Prostate gland (tissue), 2 donors: Measurements from ENCODE around the gene DRC7. TPM values are rescaled to one million over a fixed set of nuclear protein-coding genes. Genes with fewer than 3 reads are reported as not detected.

Experiments
- DNase-seq: peaks from one replicate; pipeline ENCODE4 v3.0.0-alpha.2; 2019; ENCODE audit warnings: low spot score
- H3K27ac ChIP-seq, 2 donors: fragments of 200-600 bp; sonication (generic); 2 replicates each; pipeline ENCODE4 v1.5.1; 2017 to 2019
- H3K27me3 ChIP-seq: fragments of 200-600 bp; sonication (generic); replicated peaks from 2 replicates; pipeline ENCODE4 v1.5.1; 2019; ENCODE audit not compliant: insufficient read depth
- H3K36me3 ChIP-seq, 2 donors: fragments of 200-600 bp; sonication (generic); 1 replicate in 1 of 2; 2 replicates in 1 of 2; pipeline versions ENCODE4 v1.5.1 to v1.8.1; 2017 to 2019
- H3K4me1 ChIP-seq: fragments of 200-600 bp; sonication (generic); replicated peaks from 2 replicates; pipeline ENCODE4 v1.5.1; 2019
- H3K4me3 ChIP-seq, 2 donors: fragments of 200-600 bp; sonication (generic); 2 replicates each; pipeline ENCODE4 v1.5.1; 2017 to 2019
- H3K9me3 ChIP-seq: fragments of 200-600 bp; sonication (generic); 2 replicates; pipeline ENCODE4 v1.5.1; 2017
- CTCF ChIP-seq, 4 experiments: fragments of 200-600 bp in 2 of 4; fragments of 450-650 bp in 2 of 4; sonication (generic) in 2 of 4; IDR thresholded peaks; 1 replicate in 3 of 4; 2 replicates in 1 of 4; pipeline ENCODE4 v1.5.1; 2016 to 2019; ENCODE audit warnings: antibody characterized with exemption in 4 of 4, mild to moderate bottlenecking in 2 of 4, moderate library complexity in 2 of 4
- POLR2A ChIP-seq: fragments of 450-650 bp; IDR thresholded peaks from one replicate; pipeline ENCODE4 v1.6.1; 2016; ENCODE audit warnings: antibody characterized with exemption, mild to moderate bottlenecking
- POLR2AphosphoS5 ChIP-seq: sonication (generic); formaldehyde crosslinking; IDR thresholded peaks from one replicate; pipeline ENCODE4 v1.6.1; 2017; ENCODE audit warnings: antibody characterized with exemption
- WGBS: methylation state at CpG from one replicate; pipeline ENCODE4 v1.1.5; 2018; 5-methylcytosine and 5-hydroxymethylcytosine counted together
- intact Hi-C: fragments of 100-400 bp; cut with DNase I; formaldehyde crosslinking; loops from one replicate; pipeline ENCODE4 v1.14.2; 2022
- total RNA-seq, 2 donors: library from RNA; depleted of rRNA; stranded (reverse); fragments of >200 nt; gene quantifications; one replicate each; pipeline ENCODE4 v1.1.0, GENCODE V29; 2016

DRC7 gene
- total RNA-seq, 2 donors from 2014 or later = 5.5 TPM; not detected in 1

GRCh38 chr16:57699481-57699880, 4.9 kb downstream of the DRC7 start:
- WGBS = 83% methylated on average over 3 of the region's 3 CpGs
- no peak overlapping the region for H3K27ac ChIP-seq
- no peak for DNase-seq

GRCh38 chr16:57699899-57700298, 5.3 kb downstream of the DRC7 start:
- H3K4me1 ChIP-seq = no peaks in the 10 kb centered on the region
- no peak overlapping the region for H3K4me3 ChIP-seq
- 92% methylated on average over 7 of the region's 7 CpGs for WGBS
- no peaks in the 10 kb centered on the region for H3K27me3 ChIP-seq
- intact Hi-C loops = no loop called here
- no peaks in the 10 kb centered on the region for H3K9me3 ChIP-seq
- no peak for DNase-seq
- H3K36me3 ChIP-seq = no peaks in the 10 kb centered on the region
- no peak overlapping the region for H3K27ac ChIP-seq
- no peak for TF ChIP-seq POLR2AphosphoS5
- no peak for TF ChIP-seq CTCF (IDR thresholded peaks at IDR 0.05)
- TF ChIP-seq POLR2A = no peak

More at GRCh38 chr16:57699481-57699880, 4.9 kb downstream of the DRC7 start:
- intact Hi-C loops = no loop called here
- no peaks in the 10 kb centered on the region for H3K9me3 ChIP-seq
- no peak overlapping the region for H3K4me3 ChIP-seq
- no peaks in the 10 kb centered on the region for H3K36me3 ChIP-seq
- H3K4me1 ChIP-seq = no peaks in the 10 kb centered on the region
- TF ChIP-seq POLR2A = no peak
- TF ChIP-seq POLR2AphosphoS5 = no peak
- no peak for TF ChIP-seq CTCF (IDR thresholded peaks at IDR 0.05)
- H3K27me3 ChIP-seq = no peaks in the 10 kb centered on the region

GRCh38 chr16:57700781-57701551, 6.4 kb downstream of the DRC7 start:
- no peak overlapping the region for H3K27ac ChIP-seq
- intact Hi-C loops = no loop called here
- H3K36me3 ChIP-seq = no peaks in the 10 kb centered on the region
- TF ChIP-seq CTCF (IDR thresholded peaks at IDR 0.05) (no peak), POLR2A (no peak), POLR2AphosphoS5 (no peak)
- H3K27me3 ChIP-seq = no peaks in the 10 kb centered on the region
- H3K9me3 ChIP-seq = no peaks in the 10 kb centered on the region
- no peaks in the 10 kb centered on the region for H3K4me1 ChIP-seq
- no peak overlapping the region for H3K4me3 ChIP-seq
- no peak for DNase-seq
- 77% methylated on average over 10 of the region's 10 CpGs for WGBS

GRCh38 chr16:57701759-57702371, 7.3 kb downstream of the DRC7 start:
- no peak for TF ChIP-seq POLR2A
- TF ChIP-seq POLR2AphosphoS5 = no peak
- TF ChIP-seq CTCF (IDR thresholded peaks at IDR 0.05) = no peak
- no peaks in the 10 kb centered on the region for H3K9me3 ChIP-seq
- no peak overlapping the region for H3K27ac ChIP-seq
- intact Hi-C loops = no loop called here
- 77% methylated on average over 23 of the region's 23 CpGs for WGBS
- no peak for DNase-seq
- H3K4me1 ChIP-seq = no peaks in the 10 kb centered on the region
- no peaks in the 10 kb centered on the region for H3K36me3 ChIP-seq
- H3K4me3 ChIP-seq = no peak overlapping the region
- H3K27me3 ChIP-seq = no peaks in the 10 kb centered on the region
